HG02938 (cell line): ENCODE results near the gene FGF19.

Source experiments
- ATAC-seq: cut with Tn5 transposase; IDR thresholded peaks from one replicate; pipeline ENCODE4 v1.9.1; 2021; ENCODE audit warnings: mild to moderate bottlenecking, moderate library complexity; ENCODE audit not compliant: unreplicated experiment

Gene FGF19

GRCh38 chr11:69674267-69674885, 29.4 kb downstream of the FGF19 start:
- no peak for ATAC-seq

GRCh38 chr11:69671734-69672465, 31.9 kb downstream of the FGF19 start:
- no peak for ATAC-seq

- ATAC-seq = no peak
Measured at GRCh38 chr11:69670158-69670845, 33.5 kb downstream of the FGF19 start.

- no peak for ATAC-seq
Measured at GRCh38 chr11:69669486-69669885, 34.3 kb downstream of the FGF19 start.

GRCh38 chr11:69667619-69668604, 35.9 kb downstream of the FGF19 start:
- ATAC-seq = no peak

- no peak for ATAC-seq
Measured at GRCh38 chr11:69666752-69667536, 36.9 kb downstream of the FGF19 start.

- no peak for ATAC-seq
Measured at GRCh38 chr11:69666261-69666660, 37.6 kb downstream of the FGF19 start.

- ATAC-seq = no peak
Measured at GRCh38 chr11:69665669-69666068, 38.2 kb downstream of the FGF19 start.

- ATAC-seq = no peak
Measured at GRCh38 chr11:69664901-69665300, 38.9 kb downstream of the FGF19 start.

- no peak for ATAC-seq
Measured at GRCh38 chr11:69664103-69664775, 39.6 kb downstream of the FGF19 start.

- ATAC-seq = no peak
Measured at GRCh38 chr11:69663326-69663725, 40.5 kb downstream of the FGF19 start.

GRCh38 chr11:69662806-69663205, 41.0 kb downstream of the FGF19 start:
- no peak for ATAC-seq

- no peak for ATAC-seq
Measured at GRCh38 chr11:69662021-69662698, 41.7 kb downstream of the FGF19 start.

GRCh38 chr11:69661413-69661715, 42.5 kb downstream of the FGF19 start:
- no peak for ATAC-seq

- no peak for ATAC-seq
Measured at GRCh38 chr11:69660001-69660500, 43.8 kb downstream of the FGF19 start.

- ATAC-seq = no peak
Measured at GRCh38 chr11:69659591-69659990, 44.2 kb downstream of the FGF19 start.

- ATAC-seq = no peak
Measured at GRCh38 chr11:69658626-69659450, 45.0 kb downstream of the FGF19 start.
